Testis (tissue), 3 donors: Measurements from ENCODE around the gene PRPF6. TPM values are rescaled to one million over a fixed set of nuclear protein-coding genes. Genes with fewer than 3 reads are reported as not detected.

Source experiments
- DNase-seq: peaks from one replicate; pipeline ENCODE4 v3.0.0-alpha.2; 2019
- H3K27ac ChIP-seq, 2 donors: fragments of 200-600 bp; sonication (generic); one replicate each; pipeline ENCODE4 v1.5.1; 2019
- H3K27me3 ChIP-seq: fragments of 200-600 bp; sonication (generic); one replicate; pipeline ENCODE4 v1.5.1; 2019
- H3K36me3 ChIP-seq: fragments of 200-600 bp; sonication (generic); one replicate; pipeline ENCODE4 v1.5.1; 2017; ENCODE audit warnings: low read depth; ENCODE audit errors: missing control alignments
- H3K4me1 ChIP-seq: fragments of 200-600 bp; sonication (generic); one replicate; pipeline ENCODE4 v1.5.1; 2019
- H3K4me3 ChIP-seq, 2 donors: fragments of 200-600 bp; sonication (generic); one replicate each; pipeline ENCODE4 v1.5.1; 2017 to 2019
- H3K9me3 ChIP-seq: fragments of 200-600 bp; sonication (generic); one replicate; pipeline ENCODE4 v1.5.1; 2017
- CTCF ChIP-seq, 3 experiments: fragments of 450-650 bp in 2 of 3; fragments of 200-600 bp in 1 of 3; sonication (generic) in 1 of 3; IDR thresholded peaks; one replicate each; pipeline ENCODE4 v1.5.1; 2016 to 2019; ENCODE audit warnings: antibody characterized with exemption in 3 of 3, mild to moderate bottlenecking in 2 of 3, moderate library complexity in 1 of 3
- POLR2A ChIP-seq: fragments of 450-650 bp; IDR thresholded peaks from one replicate; pipeline ENCODE4 v1.6.1; 2017; ENCODE audit warnings: antibody characterized with exemption, mild to moderate bottlenecking, moderate library complexity
- WGBS, 2 donors: methylation state at CpG; one replicate each; pipeline ENCODE4 v1.1.5; 2018; 5-methylcytosine and 5-hydroxymethylcytosine counted together
- intact Hi-C: fragments of 100-400 bp; cut with DNase I; formaldehyde crosslinking; loops from one replicate; pipeline ENCODE4 v1.15.1; 2023; ENCODE audit warnings: low total_unique reads
- polyA plus RNA-seq: library from polyadenylated mRNA; stranded (reverse); fragments of 350-450 nt; fragmentation: Illumina TruSeq; extraction: RNeasy Lipid Tissue Mini Kit (QIAGEN cat#74804); gene quantifications from one replicate; pipeline ENCODE4 v1.2.3, GENCODE V29; 2014; ENCODE audit warnings: low read depth, low replicate concordance; ENCODE audit not compliant: insufficient read depth
- total RNA-seq, 2 donors: library from RNA; depleted of rRNA; stranded (reverse); fragments of >200 nt; gene quantifications; one replicate each; pipeline ENCODE4 v1.2.3, GENCODE V29; 2016

The PRPF6 gene
- total and polyA plus RNA-seq, 3 donors from 2014 or later = 106 to 114 (median 107) TPM

DNA sequence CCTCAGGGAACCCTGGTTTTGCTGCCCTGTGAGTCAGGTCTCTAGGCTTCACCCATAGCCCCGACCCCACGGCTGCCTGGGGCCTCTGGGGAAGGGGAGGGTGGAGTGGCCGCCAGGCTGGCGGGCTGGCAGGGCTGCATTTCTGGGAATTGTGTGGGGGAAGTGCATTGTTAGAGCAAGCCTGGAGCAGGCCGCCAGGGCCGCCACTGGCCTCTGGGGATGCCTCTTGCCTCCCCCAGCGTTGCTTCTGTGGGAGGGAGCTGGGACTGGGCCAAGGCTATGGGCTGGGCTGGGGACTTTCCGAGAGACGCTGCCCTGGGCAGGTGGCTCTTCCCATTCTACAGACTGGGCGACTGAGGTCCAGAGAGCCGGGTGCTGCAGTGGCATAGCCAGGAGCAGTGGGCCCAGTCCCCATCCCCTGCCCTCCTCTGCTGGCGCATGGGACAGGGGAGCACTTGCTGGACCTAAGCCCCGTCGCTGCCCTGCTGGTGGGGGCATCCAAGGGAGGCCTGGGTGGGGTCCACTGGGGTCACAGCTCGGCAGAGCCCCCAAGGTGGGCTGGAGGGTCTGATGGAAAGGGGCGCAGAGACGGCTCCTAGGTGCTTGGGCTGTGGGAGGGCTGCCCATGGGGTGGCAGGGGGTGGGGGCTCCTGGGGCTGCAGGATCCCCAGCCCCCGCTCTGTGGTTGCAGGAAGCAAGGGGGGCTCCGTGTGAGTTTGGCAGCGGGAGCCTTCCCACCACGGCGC is 75.1 kb downstream of the PRPF6 start:
- no peak overlapping the region for H3K4me3 ChIP-seq
- no peaks in the 10 kb centered on the region for H3K27me3 ChIP-seq
- peak; percentile 48 for DNase-seq
- peaks cover 6% of the 10 kb centered on the region for H3K4me1 ChIP-seq
- peak overlapping the region in 1 of 2 donors; percentile 36 for H3K27ac ChIP-seq
- WGBS, 2 donors = 53 to 63% methylated on average over 10 to 22 of the region's 22 CpGs
- H3K36me3 ChIP-seq = no peaks in the 10 kb centered on the region
- TF ChIP-seq POLR2A = no peak
- no peak for TF ChIP-seq CTCF (IDR thresholded peaks at IDR 0.05)
- intact Hi-C loops = no loop called here
- no peaks in the 10 kb centered on the region for H3K9me3 ChIP-seq

- DNase-seq = no peak
- H3K27ac ChIP-seq = no peak overlapping the region
These were observed 75.6 kb downstream of the PRPF6 start for GRCh38 chr20:64056639-64056888.

GRCh38 chr20:64056889-64057627 is 76.1 kb downstream of the PRPF6 start:
- intact Hi-C loops = no loop called here
- peaks cover 6% of the 10 kb centered on the region for H3K4me1 ChIP-seq
- no peak overlapping the region for H3K4me3 ChIP-seq
- H3K36me3 ChIP-seq = no peaks in the 10 kb centered on the region
- TF ChIP-seq CTCF (IDR thresholded peaks at IDR 0.05) = no peak
- TF ChIP-seq POLR2A = no peak
- WGBS, 2 donors = 63 to 82% methylated on average over 21 to 39 of the region's 39 CpGs
- no peak for DNase-seq
- no peak overlapping the region for H3K27ac ChIP-seq
- no peaks in the 10 kb centered on the region for H3K27me3 ChIP-seq
- no peaks in the 10 kb centered on the region for H3K9me3 ChIP-seq

More at GRCh38 chr20:64056639-64056888, 75.6 kb downstream of the PRPF6 start:
- intact Hi-C loops = no loop called here
- H3K9me3 ChIP-seq = no peaks in the 10 kb centered on the region
- WGBS, 2 donors = 53 to 56% methylated on average over 6 to 7 of the region's 7 CpGs
- TF ChIP-seq POLR2A (no peak), CTCF (IDR thresholded peaks at IDR 0.05) (no peak)
- no peaks in the 10 kb centered on the region for H3K27me3 ChIP-seq
- peaks cover 6% of the 10 kb centered on the region for H3K4me1 ChIP-seq
- no peaks in the 10 kb centered on the region for H3K36me3 ChIP-seq
- no peak overlapping the region for H3K4me3 ChIP-seq

- no peak overlapping the region for H3K4me3 ChIP-seq
- no peaks in the 10 kb centered on the region for H3K36me3 ChIP-seq
- no peaks in the 10 kb centered on the region for H3K27me3 ChIP-seq
- peaks cover 12% of the 10 kb centered on the region for H3K4me1 ChIP-seq
- 53 to 71% methylated on average over 19 to 33 of the region's 33 CpGs for WGBS, 2 donors
- peak; percentile 79 for DNase-seq
- intact Hi-C loops = no loop called here
- H3K27ac ChIP-seq = no peak overlapping the region
- peak; percentile 50 to 75 (median 67) for TF ChIP-seq CTCF (IDR thresholded peaks at IDR 0.05)
- no peak for TF ChIP-seq POLR2A
- H3K9me3 ChIP-seq = no peaks in the 10 kb centered on the region
These were observed 76.9 kb downstream of the PRPF6 start for GRCh38 chr20:64057628-64058498.
